ENCODE measurements around the gene PDLIM7.

PDLIM7 gene

GRCh38 chr5:177455036-177455660 is 42.3 kb downstream of the PDLIM7 start:
- DNase-seq = peak; percentile 95

GRCh38 chr5:177454397-177455035 is 42.9 kb downstream of the PDLIM7 start:
- DNase-seq = peak; percentile 94

GRCh38 chr5:177453852-177454396 is 43.5 kb downstream of the PDLIM7 start:
- no peak for DNase-seq

GRCh38 chr5:177452688-177453638 is 44.4 kb downstream of the PDLIM7 start:
- DNase-seq = peak; percentile 11

- DNase-seq = peak; percentile 3
These were observed 46.6 kb downstream of the PDLIM7 start for GRCh38 chr5:177450667-177451424.

- DNase-seq = peak; percentile 15
These were observed 48.0 kb downstream of the PDLIM7 start for GRCh38 chr5:177449140-177450061.

GRCh38 chr5:177448244-177448950 is 49.0 kb downstream of the PDLIM7 start:
- peak; percentile 7 for DNase-seq

- peak; percentile 50 for DNase-seq
These were observed 49.7 kb downstream of the PDLIM7 start for GRCh38 chr5:177447611-177448243.

- DNase-seq = peak; percentile 81
These were observed 50.3 kb downstream of the PDLIM7 start for GRCh38 chr5:177447066-177447610.

GRCh38 chr5:177446200-177447065 is 51.0 kb downstream of the PDLIM7 start, which contains the start of gene PRR7:
Gene PRR7 (plus strand): TSS chr5:177446814. CDS start chr5:177455068, 8,254 bp downstream.
- peak; percentile 80 for DNase-seq

GRCh38 chr5:177445917-177446199 is 51.5 kb downstream of the PDLIM7 start:
- DNase-seq = no peak

- DNase-seq = peak; percentile 50
These were observed 52.1 kb downstream of the PDLIM7 start for GRCh38 chr5:177445052-177445916.

- DNase-seq = peak; percentile 49
These were observed 53.0 kb downstream of the PDLIM7 start for GRCh38 chr5:177444106-177445051.

GRCh38 chr5:177443144-177443983 is 54.0 kb downstream of the PDLIM7 start:
- DNase-seq = no peak

GRCh38 chr5:177442066-177442826 is 55.2 kb downstream of the PDLIM7 start:
- no peak for DNase-seq
